ENCODE results near the gene OR10A3.

Gene OR10A3

GRCh38 chr11:7890417-7891172 lies 50.9 kb downstream of the OR10A3 start:
- H3K4me1 ChIP-seq (ENCODE audit: control insufficient read depth, insufficient read depth, low read length) = peaks cover 38% of the 10 kb centered on the region
- H3K36me3 ChIP-seq (ENCODE audit: control insufficient read depth, insufficient read depth, low read length, severe bottlenecking) = no peaks in the 10 kb centered on the region
- no peaks in the 10 kb centered on the region for H3K27me3 ChIP-seq (replicated peaks; ENCODE audit: control insufficient read depth, insufficient read depth, low read length)
- peak overlapping the region; percentile 3 for H3K9ac ChIP-seq (ENCODE audit: low read length)
- peak; percentile 28 for DNase-seq (ENCODE audit: low read depth)
- H3K9me3 ChIP-seq (ENCODE audit: control insufficient read depth, low read length) = no peaks in the 10 kb centered on the region
- peak overlapping the region; percentile 49 for H3K4me3 ChIP-seq (ENCODE audit: low read length)

GRCh38 chr11:7889985-7890384 lies 51.5 kb downstream of the OR10A3 start:
- H3K4me3 ChIP-seq (ENCODE audit: low read length) = peak overlapping the region; percentile 49
- H3K4me1 ChIP-seq (ENCODE audit: control insufficient read depth, insufficient read depth, low read length) = peaks cover 33% of the 10 kb centered on the region
- H3K9ac ChIP-seq (ENCODE audit: low read length) = peak overlapping the region; percentile 3
- H3K27me3 ChIP-seq (replicated peaks; ENCODE audit: control insufficient read depth, insufficient read depth, low read length) = no peaks in the 10 kb centered on the region
- H3K9me3 ChIP-seq (ENCODE audit: control insufficient read depth, low read length) = no peaks in the 10 kb centered on the region
- H3K36me3 ChIP-seq (ENCODE audit: control insufficient read depth, insufficient read depth, low read length, severe bottlenecking) = no peaks in the 10 kb centered on the region
- DNase-seq (ENCODE audit: low read depth) = no peak
